ENCODE results near the gene SRRM1.
"Not testable (repeated sequence)": the region's sequence is repeated elsewhere in the genome, so short reads cannot be mapped to it uniquely, and the experiment has no call there.

DNA sequence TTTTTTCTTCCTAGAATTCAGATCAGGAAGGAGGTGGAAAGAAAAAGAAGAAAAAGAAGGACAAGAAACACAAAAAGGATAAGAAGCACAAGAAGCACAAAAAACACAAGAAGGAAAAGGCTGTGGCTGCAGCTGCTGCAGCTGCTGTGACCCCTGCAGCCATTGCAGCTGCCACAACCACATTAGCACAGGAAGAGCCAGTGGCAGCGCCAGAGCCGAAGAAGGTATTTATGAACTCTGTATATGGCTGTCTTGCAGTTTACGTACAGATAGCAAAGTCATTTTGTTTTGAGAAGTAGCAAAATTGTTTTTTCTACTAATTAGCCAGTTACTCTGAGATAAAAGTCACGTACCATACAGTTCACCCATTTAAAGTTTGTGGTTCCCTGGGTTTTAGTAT is 28.3 kb downstream of the SRRM1 start:
- TF ChIP-seq, protein P1, sequence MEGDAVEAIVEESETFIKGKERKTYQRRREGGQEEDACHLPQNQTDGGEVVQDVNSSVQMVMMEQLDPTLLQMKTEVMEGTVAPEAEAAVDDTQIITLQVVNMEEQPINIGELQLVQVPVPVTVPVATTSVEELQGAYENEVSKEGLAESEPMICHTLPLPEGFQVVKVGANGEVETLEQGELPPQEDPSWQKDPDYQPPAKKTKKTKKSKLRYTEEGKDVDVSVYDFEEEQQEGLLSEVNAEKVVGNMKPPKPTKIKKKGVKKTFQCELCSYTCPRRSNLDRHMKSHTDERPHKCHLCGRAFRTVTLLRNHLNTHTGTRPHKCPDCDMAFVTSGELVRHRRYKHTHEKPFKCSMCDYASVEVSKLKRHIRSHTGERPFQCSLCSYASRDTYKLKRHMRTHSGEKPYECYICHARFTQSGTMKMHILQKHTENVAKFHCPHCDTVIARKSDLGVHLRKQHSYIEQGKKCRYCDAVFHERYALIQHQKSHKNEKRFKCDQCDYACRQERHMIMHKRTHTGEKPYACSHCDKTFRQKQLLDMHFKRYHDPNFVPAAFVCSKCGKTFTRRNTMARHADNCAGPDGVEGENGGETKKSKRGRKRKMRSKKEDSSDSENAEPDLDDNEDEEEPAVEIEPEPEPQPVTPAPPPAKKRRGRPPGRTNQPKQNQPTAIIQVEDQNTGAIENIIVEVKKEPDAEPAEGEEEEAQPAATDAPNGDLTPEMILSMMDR (IDR thresholded peaks at IDR 0.05), result not testable (repeated sequence)
- not testable (repeated sequence) for TF ChIP-seq POLR2A (IDR thresholded peaks at IDR 0.05; ENCODE audit: low read depth)

Data from esophagus muscularis mucosa (tissue), 3 donors.